Kidney capillary endothelial cell (primary cell): ENCODE data around the gene NTM.

ENCODE experiments used
- DNase-seq: peaks from one replicate; pipeline ENCODE4 v3.0.0-alpha.2; 2018; ENCODE audit warnings: low spot score

NTM gene

GRCh38 chr11:131964698-131965483, 594.5 kb downstream of the NTM start:
- no peak for DNase-seq

- DNase-seq = no peak
These were observed 595.1 kb downstream of the NTM start for GRCh38 chr11:131965504-131965903.

- DNase-seq = no peak
These were observed 596.3 kb downstream of the NTM start for GRCh38 chr11:131966667-131967066.

- DNase-seq = no peak
These were observed 598.8 kb downstream of the NTM start for GRCh38 chr11:131969261-131969660.

- DNase-seq = no peak
These were observed 602.6 kb downstream of the NTM start for GRCh38 chr11:131973061-131973460.

- DNase-seq = peak; percentile 51
These were observed 605.2 kb downstream of the NTM start for GRCh38 chr11:131975619-131976018.

- DNase-seq = no peak
These were observed 605.6 kb downstream of the NTM start for GRCh38 chr11:131976021-131976420.

GRCh38 chr11:131977231-131977630, 606.8 kb downstream of the NTM start:
- DNase-seq = no peak

- DNase-seq = no peak
These were observed 607.4 kb downstream of the NTM start for GRCh38 chr11:131977854-131978253.

- DNase-seq = no peak
These were observed 607.9 kb downstream of the NTM start for GRCh38 chr11:131978351-131978750.

- DNase-seq = no peak
These were observed 608.9 kb downstream of the NTM start for GRCh38 chr11:131979364-131979763.

- DNase-seq = no peak
These were observed 609.8 kb downstream of the NTM start for GRCh38 chr11:131980199-131980598.

GRCh38 chr11:131980888-131981668, 610.7 kb downstream of the NTM start:
- no peak for DNase-seq

- DNase-seq = no peak
These were observed 611.7 kb downstream of the NTM start for GRCh38 chr11:131982154-131982553.

- DNase-seq = no peak
These were observed 615.5 kb downstream of the NTM start for GRCh38 chr11:131985846-131986301.

GRCh38 chr11:131987703-131988102, 617.3 kb downstream of the NTM start:
- no peak for DNase-seq

GRCh38 chr11:131991606-131992005, 621.2 kb downstream of the NTM start:
- no peak for DNase-seq

GRCh38 chr11:131993246-131993645, 622.8 kb downstream of the NTM start:
- no peak for DNase-seq

- no peak for DNase-seq
These were observed 627.6 kb downstream of the NTM start for GRCh38 chr11:131998020-131998419.

- no peak for DNase-seq
These were observed 628.7 kb downstream of the NTM start for GRCh38 chr11:131999084-131999483.

GRCh38 chr11:131999955-132000354, 629.5 kb downstream of the NTM start:
- DNase-seq = no peak

GRCh38 chr11:132005887-132006286, 635.5 kb downstream of the NTM start:
- DNase-seq = no peak

- DNase-seq = no peak
These were observed 636.6 kb downstream of the NTM start for GRCh38 chr11:132006884-132007580.
